CD4-positive, alpha-beta T cell treated with Interleukin-17A for 1 hour (primary cell): Measurements from ENCODE around the gene NFIA.
"Not testable (repeated sequence)": the region's sequence is repeated elsewhere in the genome, so short reads cannot be mapped to it uniquely, and the experiment has no call there.

Experiments
- DNase-seq: peaks from one replicate; pipeline ENCODE4 v3.0.0-alpha.2; 2020

The NFIA gene

GRCh38 chr1:61109158-61109557 lies 26.8 kb downstream of the NFIA start:
- no peak for DNase-seq

- DNase-seq, result no peak
Observed at GRCh38 chr1:61109910-61110309, 27.5 kb downstream of the NFIA start.

GRCh38 chr1:61110554-61110953 lies 28.2 kb downstream of the NFIA start:
- DNase-seq, result no peak

- DNase-seq, result no peak
Observed at GRCh38 chr1:61111084-61112004, 29.0 kb downstream of the NFIA start.

- no peak for DNase-seq
Observed at GRCh38 chr1:61114178-61114870, 32.0 kb downstream of the NFIA start.

- no peak for DNase-seq
Observed at GRCh38 chr1:61115436-61115835, 33.1 kb downstream of the NFIA start.

- DNase-seq, result no peak
Observed at GRCh38 chr1:61116421-61116820, 34.1 kb downstream of the NFIA start.

GRCh38 chr1:61117283-61117682 lies 34.9 kb downstream of the NFIA start:
- no peak for DNase-seq

- DNase-seq, result no peak
Observed at GRCh38 chr1:61119085-61119484, 36.7 kb downstream of the NFIA start.

GRCh38 chr1:61120246-61120840 lies 38.0 kb downstream of the NFIA start:
- no peak for DNase-seq

GRCh38 chr1:61120998-61121397 lies 38.6 kb downstream of the NFIA start:
- DNase-seq, result no peak

GRCh38 chr1:61121631-61122030 lies 39.3 kb downstream of the NFIA start:
- DNase-seq, result no peak

GRCh38 chr1:61122389-61122788 lies 40.0 kb downstream of the NFIA start:
- no peak for DNase-seq

GRCh38 chr1:61123326-61123725 lies 41.0 kb downstream of the NFIA start:
- no peak for DNase-seq

- no peak for DNase-seq
Observed at GRCh38 chr1:61124078-61124477, 41.7 kb downstream of the NFIA start.

- DNase-seq, result no peak
Observed at GRCh38 chr1:61124696-61125095, 42.3 kb downstream of the NFIA start.

GRCh38 chr1:61125263-61125662 lies 42.9 kb downstream of the NFIA start:
- no peak for DNase-seq

GRCh38 chr1:61125895-61126294 lies 43.5 kb downstream of the NFIA start:
- no peak for DNase-seq

- DNase-seq, result not testable (repeated sequence)
Observed at GRCh38 chr1:61126843-61127242, 44.5 kb downstream of the NFIA start.

- DNase-seq, result no peak
Observed at GRCh38 chr1:61130338-61131000, 48.1 kb downstream of the NFIA start.

GRCh38 chr1:61131248-61131647 lies 48.9 kb downstream of the NFIA start:
- DNase-seq, result no peak

GRCh38 chr1:61131716-61132115 lies 49.4 kb downstream of the NFIA start:
- DNase-seq, result no peak

- DNase-seq, result no peak
Observed at GRCh38 chr1:61132176-61132638, 49.8 kb downstream of the NFIA start.
